HEK293 (cell line): Measurements from ENCODE around the gene SLC25A19.
A peak's percentile ranks its signal among the peaks of the same experiment; 100 is the strongest.

Experiments
- CTCF ChIA-PET: fragments of 350-600 bp; formaldehyde crosslinking; extraction: SDS; loops from one replicate; lab custom pipeline; 2021; ENCODE audit warnings: antibody characterized with exemption; lab: Yijun Ruan, JAX
- POLR2A ChIA-PET: fragments of 300-600 bp; formaldehyde crosslinking; extraction: SDS; loops from one replicate; lab custom pipeline; 2020; ENCODE audit warnings: antibody characterized with exemption, inconsistent platforms; lab: Yijun Ruan, JAX
- H3K27ac ChIP-seq: fragments of 200-500 bp; sonication (Bioruptor generic); 2 replicates; pipeline ENCODE4 v1.5.1; 2014; ENCODE audit warnings: low read depth, low read length, control low read depth, inconsistent platforms; ENCODE audit errors: extremely low read depth
- H3K36me3 ChIP-seq, 2 experiments: fragments of 200-500 bp in 1 of 2; sonication (Bioruptor generic) in 1 of 2; 1 replicate in 1 of 2; 2 replicates in 1 of 2; pipeline ENCODE4 v1.5.1; 2014 to 2017; ENCODE audit warnings: inconsistent platforms in 2 of 2, low read length in 2 of 2; ENCODE audit not compliant: control insufficient read depth in 2 of 2, insufficient read depth in 1 of 2
- H3K4me1 ChIP-seq: fragments of 200-500 bp; sonication (Bioruptor generic); 2 replicates; pipeline ENCODE4 v1.5.1; 2014; ENCODE audit warnings: mild to moderate bottlenecking, low read length, inconsistent platforms; ENCODE audit not compliant: control insufficient read depth, insufficient read depth
- H3K4me3 ChIP-seq: 2 replicates; pipeline ENCODE4 v1.5.1; 2011; ENCODE audit warnings: low read depth, mild to moderate bottlenecking, control low read depth, low read length, moderate library complexity
- H3K9me3 ChIP-seq: fragments of 200-500 bp; sonication (Bioruptor generic); 2 replicates; pipeline ENCODE4 v1.5.1; 2014; ENCODE audit warnings: low read depth, low read length, inconsistent platforms; ENCODE audit not compliant: control insufficient read depth, insufficient read depth
- AEBP2 ChIP-seq: fragments of 450-650 bp; formaldehyde crosslinking; IDR thresholded peaks from 2 replicates; pipeline ENCODE4 v1.5.1; 2016; ENCODE audit warnings: missing biosample characterization, missing genetic modification characterization, borderline replicate concordance
- HOXA7 ChIP-seq: sonication (generic); formaldehyde crosslinking; IDR thresholded peaks from 2 replicates; pipeline ENCODE4 v1.8.1; 2022; ENCODE audit warnings: missing genetic modification reagents, borderline replicate concordance
- KLF17 ChIP-seq: fragments of 450-650 bp; formaldehyde crosslinking; IDR thresholded peaks from 2 replicates; pipeline ENCODE4 v1.5.1; 2016; ENCODE audit warnings: missing biosample characterization, missing genetic modification characterization
- OSR2 ChIP-seq: fragments of 450-650 bp; formaldehyde crosslinking; IDR thresholded peaks from 2 replicates; pipeline ENCODE4 v1.5.1; 2016; ENCODE audit warnings: missing biosample characterization, missing genetic modification characterization
- ZBTB44 ChIP-seq: fragments of 450-650 bp; IDR thresholded peaks from 2 replicates; pipeline ENCODE4 v1.5.1; 2018; ENCODE audit warnings: missing biosample characterization, mild to moderate bottlenecking, missing genetic modification characterization
- ZFP41 ChIP-seq: fragments of 450-650 bp; formaldehyde crosslinking; IDR thresholded peaks from 2 replicates; pipeline ENCODE4 v1.5.1; 2016; ENCODE audit warnings: missing biosample characterization, missing genetic modification characterization, borderline replicate concordance
- ZNF148 ChIP-seq: fragments of 450-650 bp; formaldehyde crosslinking; IDR thresholded peaks from 2 replicates; pipeline ENCODE4 v1.5.0; 2017; ENCODE audit warnings: missing biosample characterization, missing genetic modification characterization, borderline replicate concordance
- ZNF211 ChIP-seq: fragments of 450-650 bp; formaldehyde crosslinking; IDR thresholded peaks from 2 replicates; pipeline ENCODE4 v1.5.1; 2016; ENCODE audit warnings: low read depth, missing biosample characterization, missing genetic modification characterization
- ZNF24 ChIP-seq: fragments of 450-650 bp; formaldehyde crosslinking; IDR thresholded peaks from 2 replicates; pipeline ENCODE4 v1.5.1; 2016; ENCODE audit warnings: missing biosample characterization, missing genetic modification characterization
- ZNF292 ChIP-seq: fragments of 450-650 bp; formaldehyde crosslinking; IDR thresholded peaks from 2 replicates; pipeline ENCODE4 v1.5.1; 2016; ENCODE audit warnings: low read depth, missing biosample characterization, missing genetic modification characterization, borderline replicate concordance
- ZNF341 ChIP-seq: fragments of 450-650 bp; formaldehyde crosslinking; IDR thresholded peaks from 2 replicates; pipeline ENCODE4; 2016; ENCODE audit warnings: low read depth, missing biosample characterization, missing genetic modification characterization
- ZNF423 ChIP-seq: fragments of 450-650 bp; formaldehyde crosslinking; IDR thresholded peaks from 2 replicates; pipeline ENCODE4 v1.5.1; 2016; ENCODE audit warnings: missing biosample characterization, missing genetic modification characterization
- ZNF473 ChIP-seq: fragments of 450-650 bp; formaldehyde crosslinking; IDR thresholded peaks from 2 replicates; pipeline ENCODE4 v1.5.1; 2017; ENCODE audit warnings: missing biosample characterization, missing genetic modification characterization
- ZNF518A ChIP-seq: fragments of 450-650 bp; formaldehyde crosslinking; conservative IDR thresholded peaks from 2 replicates; pipeline ENCODE4 v1.5.1; 2016; ENCODE audit warnings: low read depth, missing biosample characterization, missing genetic modification characterization
- ZNF629 ChIP-seq: fragments of 450-650 bp; formaldehyde crosslinking; IDR thresholded peaks from 2 replicates; pipeline ENCODE4 v1.5.1; 2017; ENCODE audit warnings: missing biosample characterization, missing genetic modification characterization
- ZNF837 ChIP-seq: fragments of 450-650 bp; formaldehyde crosslinking; IDR thresholded peaks from 2 replicates; pipeline ENCODE4 v1.5.1; 2016; ENCODE audit warnings: missing biosample characterization, missing genetic modification characterization
- ZSCAN30 ChIP-seq: fragments of 450-650 bp; IDR thresholded peaks from 2 replicates; pipeline ENCODE4 v1.5.1; 2018; ENCODE audit warnings: missing biosample characterization, mild to moderate bottlenecking, missing genetic modification characterization, moderate library complexity

SLC25A19 gene

GRCh38 chr17:75241502-75241901, 47.7 kb downstream of the SLC25A19 start:
- no peak for TF ChIP-seq OSR2 (tag by site-specific recombination)
- TF ChIP-seq ZSCAN30 (tag by site-specific recombination) = no peak
- no peak for TF ChIP-seq AEBP2 (tag by site-specific recombination)
- POLR2A ChIA-PET = no interaction called here
- H3K36me3 ChIP-seq = peaks cover 28 to 100% of the 10 kb centered on the region in 2 experiments
- H3K4me3 ChIP-seq = no peak overlapping the region
- H3K4me1 ChIP-seq = no peaks in the 10 kb centered on the region
- no peak overlapping the region for H3K27ac ChIP-seq
- H3K9me3 ChIP-seq = no peaks in the 10 kb centered on the region
- CTCF ChIA-PET = interaction anchor here (0.6 to 7.4 kb wide), 15 partner anchors 8 to 275 kb away, joined by 3 to 74 read pairs (median 6); partner anchors contain the start of genes GGA3, MIF4GD, MRPS7 and TSEN54

- ChIA-PET POLR2A (interaction anchor here (1.0 to 3.5 kb wide), 4 partner anchors 12 to 48 kb away, joined by 5 to 26 read pairs (median 14); partner anchors contain the start of genes GGA3, MIF4GD, MRPS7 and SLC25A19), CTCF (interaction anchor here (0.6 to 7.4 kb wide), 27 partner anchors 8 to 509 kb away, joined by 3 to 74 read pairs (median 5); partner anchors contain the start of genes GGA3, MIF4GD, MRPS7 and TSEN54)
- Histone ChIP-seq H3K4me1 (no peaks in the 10 kb centered on the region), H3K27ac (0 out of 2 replicates have a peak overlapping the region, but pooled peaks have one; percentile 17), H3K4me3 (no peak overlapping the region), H3K9me3 (no peaks in the 10 kb centered on the region), H3K36me3 (peaks cover 32 to 100% of the 10 kb centered on the region in 2 experiments)
- TF ChIP-seq ZNF148 (tag by site-specific recombination) (no peak), ZNF211 (no peak), ZNF518A (no peak), ZNF341 (no peak), ZNF292 (no peak)
These were observed 48.1 kb downstream of the SLC25A19 start for GRCh38 chr17:75241143-75241430.

- CTCF ChIA-PET = interaction anchor here (0.6 to 7.4 kb wide), 42 partner anchors 9 to 509 kb away, joined by 3 to 74 read pairs (median 4); partner anchors contain the start of genes GGA3, MIF4GD, MRPS7 and TSEN54
- H3K36me3 ChIP-seq = peaks cover 32 to 100% of the 10 kb centered on the region in 2 experiments
- H3K4me3 ChIP-seq = no peak overlapping the region
- H3K27ac ChIP-seq = peak overlapping the region; percentile 17; the same call in 1 of the 2 replicates
- H3K9me3 ChIP-seq = no peaks in the 10 kb centered on the region
- POLR2A ChIA-PET = interaction anchor here (0.5 to 3.5 kb wide), 8 partner anchors 9 to 196 kb away, joined by 3 to 26 read pairs (median 4); partner anchors contain the start of genes GGA3, MIF4GD, MRPS7 and SLC25A19
- H3K4me1 ChIP-seq = no peaks in the 10 kb centered on the region
- TF ChIP-seq ZNF837 (0 out of 2 replicates have a peak, but pooled peaks have one; percentile 42), HOXA7 (CRISPR knock-in tag) (no peak), KLF17 (tag by site-specific recombination) (peak; percentile 82; the same call in 1 of the 2 replicates), ZNF629 (tag by site-specific recombination) (peak; percentile 68; the same call in 1 of the 2 replicates), ZBTB44 (tag by site-specific recombination) (0 out of 2 replicates have a peak, but pooled peaks have one; percentile 15), ZNF473 (no peak), ZNF24 (peak; percentile 63; the same call in 1 of the 2 replicates), ZNF423 (tag by site-specific recombination) (peak; percentile 95), ZFP41 (no peak)
These were observed 48.7 kb downstream of the SLC25A19 start for GRCh38 chr17:75240394-75241142.
